Cardiac muscle cell (in vitro differentiated cells and primary cell): ENCODE data around the gene RPS5. TPM values are rescaled to one million over a fixed set of nuclear protein-coding genes. Genes with fewer than 3 reads are reported as not detected.

Experiments
- DNase-seq, 2 donors: peaks; one replicate each; pipeline versions ENCODE4 v3.0.0 to v3.0.0-alpha.2; 2010 to 2017; ENCODE audit warnings: low read depth in 1 of 2, low spot score in 1 of 2
- H3K27ac ChIP-seq: fragments of 200-600 bp; sonication (generic); 2 replicates; pipeline ENCODE4 v1.5.1; 2016
- H3K27me3 ChIP-seq: fragments of 200-600 bp; sonication (generic); 2 replicates; pipeline ENCODE4 v1.6.0; 2016; ENCODE audit warnings: control low read depth
- H3K36me3 ChIP-seq: fragments of 200-600 bp; sonication (generic); 2 replicates; pipeline ENCODE4 v1.5.1; 2016; ENCODE audit warnings: control low read depth
- H3K4me1 ChIP-seq: fragments of 200-600 bp; sonication (generic); 2 replicates; pipeline ENCODE4 v1.8.1; 2017; ENCODE audit warnings: low read depth, mild to moderate bottlenecking, mixed run types
- H3K4me3 ChIP-seq: fragments of 200-600 bp; sonication (generic); 2 replicates; pipeline ENCODE4 v1.5.1; 2016; ENCODE audit warnings: mild to moderate bottlenecking
- H3K9me3 ChIP-seq: fragments of 200-600 bp; sonication (generic); 2 replicates; pipeline ENCODE4 v1.5.1; 2017; ENCODE audit warnings: low read depth, mild to moderate bottlenecking, control low read depth
- polyA plus RNA-seq: library from polyadenylated mRNA; unstranded; fragments of >200 nt; fragmentation: Nextera tagmentation; extraction: Ambion mirVana; gene quantifications from 2 replicates; pipeline ENCODE4 v1.2.1, GENCODE V29; 2016
- total RNA-seq: library from RNA; depleted of rRNA; stranded (reverse); fragments of >200 nt; gene quantifications from 2 replicates; pipeline ENCODE4 v1.2.3, GENCODE V29; 2016
- TF ChIP-seq, protein P1 (sequence below): IDR thresholded peaks from 2 replicates; pipeline ENCODE4 v1.5.1; 2012; ENCODE audit warnings: low read depth, mild to moderate bottlenecking, low read length

Gene RPS5
- total and polyA plus RNA-seq, 2 experiments from 2014 or later, result 643 to 1,551 TPM

- peak in 1 of 2 donors; percentile 65 for DNase-seq
- Histone ChIP-seq H3K27me3 (no peaks in the 10 kb centered on the region), H3K27ac (no peak overlapping the region), H3K4me3 (no peak overlapping the region), H3K9me3 (no peaks in the 10 kb centered on the region), H3K4me1 (no peaks in the 10 kb centered on the region), H3K36me3 (no peaks in the 10 kb centered on the region)
- TF ChIP-seq, protein P1, sequence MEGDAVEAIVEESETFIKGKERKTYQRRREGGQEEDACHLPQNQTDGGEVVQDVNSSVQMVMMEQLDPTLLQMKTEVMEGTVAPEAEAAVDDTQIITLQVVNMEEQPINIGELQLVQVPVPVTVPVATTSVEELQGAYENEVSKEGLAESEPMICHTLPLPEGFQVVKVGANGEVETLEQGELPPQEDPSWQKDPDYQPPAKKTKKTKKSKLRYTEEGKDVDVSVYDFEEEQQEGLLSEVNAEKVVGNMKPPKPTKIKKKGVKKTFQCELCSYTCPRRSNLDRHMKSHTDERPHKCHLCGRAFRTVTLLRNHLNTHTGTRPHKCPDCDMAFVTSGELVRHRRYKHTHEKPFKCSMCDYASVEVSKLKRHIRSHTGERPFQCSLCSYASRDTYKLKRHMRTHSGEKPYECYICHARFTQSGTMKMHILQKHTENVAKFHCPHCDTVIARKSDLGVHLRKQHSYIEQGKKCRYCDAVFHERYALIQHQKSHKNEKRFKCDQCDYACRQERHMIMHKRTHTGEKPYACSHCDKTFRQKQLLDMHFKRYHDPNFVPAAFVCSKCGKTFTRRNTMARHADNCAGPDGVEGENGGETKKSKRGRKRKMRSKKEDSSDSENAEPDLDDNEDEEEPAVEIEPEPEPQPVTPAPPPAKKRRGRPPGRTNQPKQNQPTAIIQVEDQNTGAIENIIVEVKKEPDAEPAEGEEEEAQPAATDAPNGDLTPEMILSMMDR, result no peak
These were observed 30.9 kb upstream of the RPS5 start for GRCh38 chr19:58355908-58356765.

- H3K4me1 ChIP-seq, result no peaks in the 10 kb centered on the region
- H3K27ac ChIP-seq, result no peak overlapping the region
- no peak overlapping the region for H3K4me3 ChIP-seq
- H3K9me3 ChIP-seq, result no peaks in the 10 kb centered on the region
- no peaks in the 10 kb centered on the region for H3K36me3 ChIP-seq
- no peaks in the 10 kb centered on the region for H3K27me3 ChIP-seq
- DNase-seq, result peak in 1 of 2 donors; percentile 53
- TF ChIP-seq, protein P1, result no peak
These were observed 30.1 kb upstream of the RPS5 start for GRCh38 chr19:58356766-58357480.

- TF ChIP-seq, protein P1, result no peak
- no peak overlapping the region for H3K27ac ChIP-seq
- H3K36me3 ChIP-seq, result no peaks in the 10 kb centered on the region
- H3K9me3 ChIP-seq, result no peaks in the 10 kb centered on the region
- DNase-seq, result no peak
- H3K27me3 ChIP-seq, result no peaks in the 10 kb centered on the region
- no peaks in the 10 kb centered on the region for H3K4me1 ChIP-seq
- no peak overlapping the region for H3K4me3 ChIP-seq
These were observed 29.5 kb upstream of the RPS5 start for GRCh38 chr19:58357481-58358145.

- peak overlapping the region; percentile 94 for H3K27ac ChIP-seq
These were observed 25.2 kb upstream of the RPS5 start for GRCh38 chr19:58361900-58362271.

More at GRCh38 chr19:58361900-58362271, 25.2 kb upstream of the RPS5 start:
- no peaks in the 10 kb centered on the region for H3K4me1 ChIP-seq
- H3K9me3 ChIP-seq, result no peaks in the 10 kb centered on the region
- H3K27me3 ChIP-seq, result no peaks in the 10 kb centered on the region
- peak in 1 of 2 donors; percentile 72 for DNase-seq
- TF ChIP-seq, protein P1, result peak; percentile 18
- H3K4me3 ChIP-seq, result peak overlapping the region; percentile 68
- H3K36me3 ChIP-seq, result no peaks in the 10 kb centered on the region
